GM20431 (cell line): ENCODE results near the gene SNX20.

Experiments used
- in situ Hi-C: fragments of 300-500 bp; cut with MseI, MboI; formaldehyde crosslinking; loops from one replicate; pipeline ENCODE4 v1.15.0; 2020; ENCODE audit warnings: low sequenced_read_pairs; ENCODE audit not compliant: unreplicated experiment

The SNX20 gene

DNA sequence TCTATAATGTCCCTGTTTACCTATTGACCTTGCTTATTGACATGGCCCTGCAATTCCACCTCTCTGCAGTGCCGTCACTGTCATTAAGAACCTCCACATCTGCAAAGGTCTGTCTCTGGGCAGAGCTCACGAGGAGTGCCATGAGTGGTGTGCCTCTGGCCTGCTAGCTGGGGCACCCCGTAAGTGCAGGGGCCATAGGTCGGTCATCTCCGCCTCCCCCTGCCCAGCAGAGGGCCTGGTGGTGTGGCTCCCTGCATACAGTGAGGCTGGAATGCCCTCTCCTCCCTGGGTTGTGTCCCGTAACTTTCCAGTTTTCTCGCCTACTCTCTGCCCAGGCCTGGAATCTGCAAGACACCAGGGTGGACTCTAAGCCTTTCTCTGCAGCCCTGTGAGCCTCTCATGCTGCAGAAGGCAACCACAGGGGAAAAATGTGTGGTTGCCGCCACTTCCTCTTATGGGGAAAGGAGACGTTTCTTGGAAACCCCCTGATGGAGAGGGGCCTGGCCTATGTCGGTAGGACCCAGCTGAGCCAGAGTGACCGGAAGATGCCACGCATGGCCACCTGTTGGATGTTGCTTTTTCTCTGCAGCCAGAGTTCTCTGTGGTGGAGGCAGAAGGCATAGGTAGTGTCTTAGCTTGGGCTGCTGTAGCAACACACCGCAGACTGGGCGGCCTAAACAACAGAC, 2.7 kb upstream of the SNX20 start:
- in situ Hi-C loops, result no loop called here

DNA sequence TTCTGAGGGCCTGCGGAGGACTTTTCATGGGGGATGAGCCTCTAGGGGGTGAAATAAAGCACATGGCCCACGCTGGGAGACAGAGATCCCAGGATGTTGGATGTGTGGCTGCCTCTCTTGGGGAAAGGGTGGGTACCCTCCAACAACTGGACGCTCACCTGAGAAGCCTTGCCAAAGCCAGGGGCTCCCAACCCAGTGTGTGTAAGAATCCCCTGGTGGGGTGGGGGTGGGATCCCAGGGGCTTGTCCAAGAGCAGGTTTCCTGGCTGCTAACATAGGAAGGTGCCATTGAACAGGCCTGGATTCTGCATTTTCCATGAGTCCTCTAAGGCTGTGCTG, 587 bp downstream of the SNX20 start:
- in situ Hi-C loops, result no loop called here

DNA sequence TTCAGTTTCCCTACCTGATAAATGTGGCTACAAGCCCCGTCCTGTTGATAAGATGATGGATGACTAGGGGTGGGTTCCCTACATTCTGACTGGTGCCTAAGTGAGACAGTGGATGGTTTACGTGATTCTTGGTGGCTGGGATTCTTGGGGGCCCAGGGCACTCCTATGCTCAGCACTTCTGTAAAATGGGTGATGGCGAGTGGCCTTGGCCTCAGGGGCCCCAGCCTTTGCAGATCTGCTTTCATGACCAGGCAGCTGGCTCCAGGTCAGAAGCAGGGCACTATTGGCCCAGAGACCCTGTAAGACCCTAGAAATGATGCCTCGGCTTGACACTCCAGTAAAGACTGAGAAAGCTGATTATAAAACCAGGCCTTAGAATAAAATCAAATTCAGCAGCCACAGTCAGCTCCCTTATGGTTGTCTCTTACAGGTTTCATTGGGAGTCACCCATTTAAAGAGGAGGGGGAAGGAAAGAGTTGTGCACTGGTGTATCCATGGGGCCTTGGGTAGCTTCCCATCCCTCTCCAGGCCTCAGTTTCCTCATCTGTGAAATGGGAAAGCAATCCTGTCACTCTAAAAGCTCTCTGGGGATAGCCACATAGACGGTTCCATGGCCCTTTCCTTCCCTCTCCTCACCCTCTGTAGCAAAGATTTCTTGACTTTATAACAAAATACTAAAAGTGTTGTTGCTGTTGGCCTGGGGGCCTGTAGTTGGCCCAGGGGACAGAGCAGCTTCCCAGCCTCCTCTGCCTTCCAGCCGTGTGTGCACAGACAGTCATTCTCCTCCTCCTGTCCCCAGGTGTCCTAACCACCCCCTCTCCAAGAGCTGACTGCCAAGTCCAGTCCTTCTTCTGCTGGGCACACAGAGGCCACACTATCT, 1.2 kb downstream of the SNX20 start:
- in situ Hi-C loops, result no loop called here

DNA sequence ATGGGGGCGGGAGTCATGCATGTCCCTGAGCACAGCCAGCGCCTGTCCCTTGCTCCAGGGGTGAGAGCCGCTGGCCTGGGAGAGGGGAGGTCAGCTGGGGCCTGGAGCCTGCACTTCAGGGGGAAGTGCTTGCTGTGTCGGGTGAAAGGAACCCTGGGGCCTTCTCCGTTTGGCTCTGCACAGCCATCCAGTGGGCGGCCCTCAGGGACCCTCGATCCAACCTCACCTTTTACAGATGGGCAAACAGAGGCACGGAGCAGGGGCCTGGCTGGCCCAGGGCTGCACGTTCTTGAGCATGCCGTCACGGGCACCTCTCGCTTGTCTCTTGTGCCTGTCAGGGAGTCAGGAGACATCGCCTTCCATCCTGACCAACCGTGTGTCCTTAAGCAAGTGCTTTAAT, 1.8 kb downstream of the SNX20 start:
- in situ Hi-C loops, result no loop called here

DNA sequence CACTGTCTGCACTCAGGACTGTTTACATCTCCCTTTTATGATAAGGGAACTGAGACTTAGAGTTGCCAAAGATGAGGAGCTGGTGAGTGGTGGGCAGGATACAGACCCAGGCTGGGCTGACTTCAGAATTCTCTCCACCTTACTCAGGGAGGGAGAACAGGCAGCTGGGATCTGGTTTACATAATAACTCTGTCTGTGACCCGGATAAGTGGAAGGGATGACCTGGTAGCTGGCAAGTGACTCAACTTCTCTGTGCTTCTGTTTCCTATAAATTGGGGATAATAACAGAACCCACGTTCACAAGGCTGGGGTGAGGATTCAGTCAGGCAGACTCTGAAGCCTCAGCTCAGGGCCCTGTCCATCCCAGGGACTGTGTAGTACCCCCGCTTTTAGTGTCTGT, 2.6 kb downstream of the SNX20 start:
- in situ Hi-C loops, result no loop called here

DNA sequence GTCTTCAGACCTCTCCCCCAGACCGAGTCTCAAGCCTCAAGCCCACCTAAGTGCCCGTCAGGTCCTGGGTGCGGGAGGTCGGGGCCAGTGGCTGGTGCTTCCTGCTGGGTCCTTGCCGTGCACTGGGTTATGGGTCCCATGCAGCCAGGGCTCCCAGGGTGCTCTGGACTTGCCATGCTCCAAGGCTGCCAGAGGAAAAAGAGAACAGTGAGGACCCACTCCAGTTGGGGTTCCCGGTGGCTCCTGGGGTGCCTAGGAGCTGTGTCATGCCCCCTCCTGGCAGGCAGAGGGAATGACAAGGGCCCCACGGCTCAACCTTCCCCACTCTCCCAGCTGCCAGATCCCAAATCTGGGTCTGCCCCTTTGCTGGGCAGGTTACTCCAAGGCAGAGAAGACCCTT, 3.8 kb downstream of the SNX20 start:
- in situ Hi-C loops, result no loop called here

DNA sequence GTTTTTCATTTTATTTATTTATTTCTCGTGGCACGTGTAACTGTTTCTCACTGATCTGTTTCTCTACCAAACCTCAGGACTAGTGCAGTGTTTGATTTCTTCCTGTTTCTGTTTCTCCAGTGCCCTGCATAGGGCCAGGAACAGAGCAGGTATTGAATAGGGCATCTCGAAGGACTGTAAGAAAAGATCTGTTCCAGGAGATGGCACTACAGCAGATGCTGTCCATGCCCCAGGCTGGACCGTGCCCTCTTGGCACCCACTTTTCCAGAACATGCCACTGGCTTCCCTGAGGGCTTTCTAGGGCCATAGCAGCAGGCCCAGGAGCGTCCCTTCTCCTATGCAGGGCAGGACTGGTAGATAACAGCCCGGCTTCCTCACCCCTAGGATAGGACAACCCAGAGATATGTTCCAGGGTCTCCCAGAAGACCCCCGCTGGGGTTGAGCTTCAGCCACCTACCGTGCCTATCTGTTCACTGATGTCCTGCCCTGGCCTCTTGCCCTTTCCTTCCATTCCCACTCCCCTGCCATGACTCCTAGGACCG, 4.4 kb downstream of the SNX20 start:
- in situ Hi-C loops, result no loop called here

DNA sequence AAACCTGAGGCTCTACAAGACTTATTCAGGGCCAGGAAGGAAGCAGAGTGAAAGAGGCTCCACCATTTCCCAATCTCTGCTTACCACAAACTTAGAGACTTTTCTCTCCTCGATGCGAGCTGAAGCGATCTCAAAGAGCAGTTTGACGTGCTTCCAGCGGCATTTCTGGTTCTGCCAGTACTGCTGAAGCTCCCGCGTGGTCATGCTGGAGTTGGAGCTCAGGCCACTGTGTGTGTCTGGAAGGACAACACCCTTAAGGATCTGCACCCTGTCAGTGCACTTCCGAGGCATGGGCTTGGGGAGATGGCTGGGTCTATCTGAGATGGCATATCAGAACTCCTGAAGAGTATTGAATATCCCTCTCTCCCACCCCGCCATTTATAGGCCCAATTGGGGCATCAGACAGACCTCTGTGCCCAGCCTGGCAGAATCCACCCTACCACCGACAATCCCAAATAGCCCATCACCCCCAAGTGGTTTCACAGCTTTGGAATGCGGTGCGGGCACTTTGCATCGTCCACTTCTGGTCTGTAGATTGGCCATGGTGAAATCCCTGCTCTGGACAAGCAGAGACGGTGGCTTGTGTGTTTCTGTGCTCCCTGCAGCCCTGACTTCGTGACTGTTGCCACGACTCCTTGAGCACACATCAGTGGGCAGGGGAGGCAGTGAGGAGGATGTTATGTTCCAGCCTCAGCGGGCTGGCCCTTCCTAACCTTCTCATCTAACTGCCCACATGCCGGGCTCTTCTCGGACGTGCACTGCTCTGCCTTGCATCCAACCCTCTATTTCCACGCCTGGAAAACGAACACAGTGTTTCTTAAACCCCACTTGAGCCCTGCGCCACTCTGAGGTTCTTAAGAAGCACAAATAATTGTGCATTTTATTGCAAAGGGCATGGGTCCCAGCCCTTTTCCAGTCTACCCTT, 5.2 kb downstream of the SNX20 start:
- in situ Hi-C loops, result no loop called here

DNA sequence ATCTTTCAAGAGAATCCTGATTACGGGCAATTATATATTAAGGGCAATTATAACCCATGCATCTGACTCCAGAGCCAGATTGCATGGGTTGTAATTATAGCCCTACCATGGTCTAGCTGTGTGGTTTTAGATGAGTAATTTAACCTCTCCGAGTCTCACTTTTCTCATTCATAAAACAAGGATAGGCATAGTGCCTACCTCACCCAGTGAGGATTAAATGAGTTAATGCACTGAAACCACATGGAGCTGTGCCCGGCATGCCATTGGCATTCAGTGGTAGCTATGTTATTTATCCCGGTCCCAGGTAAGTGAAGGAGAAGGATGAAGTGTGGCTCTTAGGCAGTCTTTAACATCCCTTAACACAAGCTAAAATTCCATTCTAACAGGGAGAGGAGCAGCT, 6.3 kb downstream of the SNX20 start:
- in situ Hi-C loops, result no loop called here

DNA sequence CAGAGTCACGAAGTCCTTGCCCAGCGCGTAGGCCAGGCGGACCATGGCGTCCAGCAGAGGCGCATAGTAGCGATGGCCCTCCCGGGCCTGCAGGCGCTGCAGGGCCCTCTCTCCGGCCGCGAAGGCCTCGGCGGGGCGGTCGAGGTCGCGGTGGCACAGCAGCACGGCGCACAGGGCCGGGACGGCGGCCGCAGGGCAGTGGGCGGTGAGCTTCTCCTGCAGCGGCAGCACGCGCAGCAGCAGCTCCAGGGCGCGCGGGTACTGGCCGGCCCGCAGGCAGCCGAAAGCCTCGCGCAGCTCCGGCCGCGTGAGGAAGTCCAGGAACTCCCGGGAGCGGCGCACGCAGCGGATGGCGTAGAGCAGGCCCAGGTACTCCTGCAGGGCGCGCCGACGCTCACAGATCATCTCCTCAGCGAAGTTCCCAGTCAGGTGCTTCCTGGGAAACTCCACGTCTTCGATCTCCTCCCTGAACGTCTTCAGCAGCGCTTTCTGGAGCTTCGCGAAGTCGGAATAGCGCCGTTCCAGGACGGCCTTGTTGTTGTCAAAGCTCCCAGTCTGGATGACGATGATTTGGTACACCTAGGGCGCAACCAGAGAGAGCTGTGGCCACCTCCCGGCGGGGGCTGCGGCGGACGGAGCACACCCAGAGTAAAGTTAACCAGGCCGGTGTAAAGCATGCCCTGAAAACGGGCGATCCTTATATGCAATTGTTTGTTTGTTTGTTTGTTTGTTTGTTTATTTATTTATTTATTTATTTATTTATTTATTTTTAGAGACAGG, 7.4 kb downstream of the SNX20 start:
- in situ Hi-C loops, result no loop called here

DNA sequence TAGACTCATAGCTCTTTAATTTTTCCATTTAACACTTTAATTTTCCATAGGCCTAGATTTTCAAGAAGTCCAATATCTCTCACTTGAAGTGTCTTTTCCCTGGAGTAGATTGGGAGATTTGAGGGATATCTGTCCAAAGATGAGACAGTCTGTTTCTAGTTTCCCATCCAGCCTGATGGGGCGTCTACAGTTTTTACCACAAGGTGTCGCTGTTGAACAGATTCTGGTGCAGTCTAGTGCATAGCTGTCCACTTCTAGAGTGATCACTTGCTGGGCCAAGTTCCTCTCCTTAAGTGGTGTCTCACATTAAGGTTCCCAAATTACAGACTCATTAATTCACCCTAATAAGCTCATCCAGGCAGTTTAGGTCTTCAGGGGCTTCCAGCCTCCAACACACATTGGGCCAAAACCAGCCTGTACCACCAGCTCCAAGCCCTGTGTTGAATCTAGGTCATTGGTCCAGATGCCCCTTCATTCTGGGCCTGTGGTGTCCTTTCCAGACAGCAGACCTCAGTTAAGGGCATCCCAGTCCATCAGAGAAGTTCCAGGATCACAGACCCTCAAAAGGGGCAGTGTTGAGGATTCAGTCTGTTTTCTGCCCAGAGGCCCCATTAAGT, 9.4 kb downstream of the SNX20 start:
- in situ Hi-C loops, result no loop called here

DNA sequence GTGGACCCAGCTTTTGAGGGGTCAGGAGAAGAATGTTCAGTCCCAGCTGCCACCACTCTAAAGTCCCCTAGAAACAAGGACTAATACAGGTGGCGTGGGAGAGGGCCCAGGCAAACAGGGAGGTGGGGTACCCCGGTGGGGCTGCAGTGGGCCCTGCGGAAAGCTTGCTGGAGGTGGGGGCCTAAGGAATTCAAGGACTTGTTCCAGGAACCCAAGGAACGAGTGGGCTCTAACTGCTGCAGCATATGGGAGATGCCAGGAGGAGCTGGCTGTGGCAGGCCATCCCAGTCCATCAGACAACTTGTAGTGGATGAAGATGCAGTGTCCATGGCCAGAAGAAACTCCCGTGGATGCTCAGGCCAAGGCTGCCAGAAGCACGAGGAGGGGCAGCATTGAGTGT, 10.6 kb downstream of the SNX20 start:
- in situ Hi-C loops, result no loop called here

DNA sequence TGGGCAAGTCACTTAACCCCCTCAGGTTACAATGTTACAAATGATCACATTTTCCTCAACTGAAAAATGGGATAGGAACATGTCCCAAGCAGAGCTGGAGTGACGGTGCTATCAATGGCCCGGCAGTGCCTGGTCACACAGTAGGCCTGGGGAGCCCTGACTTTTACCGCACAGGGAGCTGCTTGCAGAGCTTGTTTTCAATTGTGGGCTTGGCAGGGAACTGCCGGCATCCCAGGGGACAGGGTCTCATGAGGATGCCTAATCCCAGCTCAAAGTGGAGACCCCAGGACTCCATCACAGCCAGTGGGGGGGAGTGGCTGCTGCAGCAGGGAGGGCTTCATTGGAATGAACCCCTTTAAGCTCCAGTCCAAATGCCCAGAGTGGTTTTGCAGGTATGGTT, 11.4 kb downstream of the SNX20 start:
- in situ Hi-C loops, result no loop called here

DNA sequence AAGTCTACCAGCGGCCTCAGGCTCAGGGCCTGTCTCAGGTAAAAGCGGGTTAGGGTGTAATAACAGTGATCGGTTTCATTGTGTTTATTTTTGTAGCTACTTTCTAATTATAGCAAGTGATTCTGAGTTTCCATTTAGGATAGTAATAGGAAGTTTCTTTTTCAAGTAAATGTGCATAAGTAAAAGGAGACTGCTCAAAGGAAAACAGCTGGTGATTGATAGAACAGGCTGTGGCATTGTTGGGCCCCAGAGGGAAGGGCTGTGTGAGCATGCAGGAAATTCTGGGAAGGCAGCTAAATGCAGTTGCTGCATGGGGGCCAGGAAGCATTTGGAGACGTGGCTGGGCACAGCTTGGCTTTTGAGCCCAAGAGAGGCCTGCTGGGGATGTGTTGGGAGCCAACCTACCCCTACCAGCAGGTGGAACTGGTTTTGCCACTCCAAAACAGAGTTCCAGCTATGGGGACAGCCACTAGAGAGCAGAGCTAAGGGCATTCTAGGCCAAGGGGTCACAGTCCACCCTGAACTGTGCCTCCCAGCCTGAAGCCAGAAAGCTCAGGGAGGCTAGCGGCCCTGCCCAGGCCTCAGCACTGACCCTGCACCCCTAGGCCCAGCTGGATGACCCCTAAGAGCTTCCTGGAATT, 12.6 kb downstream of the SNX20 start:
- in situ Hi-C loops, result no loop called here

DNA sequence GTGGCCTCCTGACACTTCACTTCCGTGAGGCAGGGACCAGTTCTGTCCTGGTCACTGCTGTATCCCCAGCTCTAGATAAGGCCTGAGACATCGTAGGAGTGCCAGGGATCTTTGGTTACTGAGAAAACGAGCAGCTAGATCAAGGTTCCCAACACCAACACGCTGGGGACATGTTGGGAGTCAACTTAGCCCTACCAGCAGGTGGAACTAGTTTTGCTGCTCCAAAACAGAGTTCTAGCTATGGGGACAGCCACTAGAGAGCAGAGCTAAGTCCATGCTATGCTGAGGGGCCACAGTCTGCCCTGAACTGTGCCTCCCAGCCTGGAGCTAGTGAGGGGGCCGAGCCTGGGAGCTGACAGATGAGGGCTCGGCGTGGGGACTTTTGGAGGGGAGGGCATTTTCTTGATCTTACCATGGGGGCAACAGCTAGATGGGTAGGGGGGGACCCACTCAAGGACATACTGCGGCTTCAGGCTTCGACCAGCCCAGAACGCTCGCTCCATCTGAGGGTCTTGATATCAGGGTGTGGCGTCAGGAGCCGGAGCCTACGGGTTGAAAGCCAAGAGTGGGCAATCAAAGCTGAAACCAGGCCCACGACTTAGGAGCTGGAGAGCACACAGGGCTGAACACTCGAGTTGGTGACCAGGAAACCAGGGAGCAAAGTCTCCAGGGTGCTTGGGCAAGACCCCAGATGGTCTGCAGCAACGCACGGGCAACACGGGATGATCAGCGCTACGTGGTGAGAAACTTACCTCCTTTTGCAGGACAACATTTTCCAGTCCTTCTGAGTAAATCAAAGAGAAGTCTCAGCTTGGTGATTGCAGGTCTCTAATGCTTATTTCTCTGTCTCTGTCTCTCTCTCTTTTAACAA, 13.4 kb downstream of the SNX20 start:
- in situ Hi-C loops, result no loop called here

DNA sequence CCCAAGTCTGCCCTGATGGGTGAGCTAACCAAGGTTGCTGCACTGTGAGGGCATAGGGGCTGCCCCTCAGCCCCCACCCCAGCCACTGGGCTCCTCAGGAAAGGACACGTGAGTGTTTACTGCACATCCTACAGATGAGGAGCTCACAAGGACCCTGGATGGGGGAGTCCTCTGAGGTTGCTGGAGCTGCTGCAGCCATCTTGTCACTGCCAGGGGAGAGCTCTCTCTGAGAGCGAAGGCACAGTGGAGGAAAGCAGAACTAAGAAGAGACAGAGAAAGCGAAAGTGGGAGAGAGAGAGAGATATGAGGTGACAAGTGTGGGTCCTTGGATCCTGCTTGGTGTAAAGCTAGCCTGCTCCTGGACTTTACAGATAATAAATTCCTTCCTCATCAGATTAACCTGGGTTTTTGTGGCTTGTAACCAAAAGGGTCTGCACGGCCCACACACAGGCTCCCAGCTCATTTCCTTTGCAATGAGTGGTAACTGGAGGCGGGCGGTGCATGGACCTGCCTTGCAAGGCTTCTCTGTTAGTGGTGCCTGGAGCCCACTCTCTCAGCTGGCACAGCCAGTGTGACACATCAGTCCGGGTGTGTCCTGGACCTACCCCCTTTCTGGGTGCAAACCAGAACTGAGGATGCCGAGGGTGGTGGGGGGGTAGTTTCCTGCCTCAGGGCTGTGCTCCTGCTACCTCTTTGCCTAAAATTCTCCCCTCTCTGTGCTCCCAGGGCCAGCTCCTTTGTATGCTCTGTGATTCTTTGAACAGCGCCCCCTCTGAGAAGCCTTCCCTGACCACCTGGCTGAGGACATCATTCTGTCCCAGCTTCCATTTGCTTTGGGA, 14.2 kb downstream of the SNX20 start:
- in situ Hi-C loops, result no loop called here
